ENCODE data around the gene CDC42EP3.

- TF ChIP-seq CTCF (conservative IDR thresholded peaks at IDR 0.05; ENCODE audit: low read depth in 2 of 2) (no peak), POLR2AphosphoS5 (IDR thresholded peaks at IDR 0.05; ENCODE audit: low read depth) (no peak), ETS1 (IDR thresholded peaks at IDR 0.05) (no peak)
Measured at GRCh38 chr2:37593024-37593423, 78.4 kb downstream of the CDC42EP3 start.
